Lower leg skin (tissue), 3 donors: ENCODE measurements around the gene HMGCR.

ENCODE experiments used
- POLR2A ChIP-seq, 2 donors: fragments of 450-650 bp; IDR thresholded peaks; one replicate each; pipeline ENCODE4 v1.6.1; 2016 to 2017; ENCODE audit warnings: antibody characterized with exemption in 2 of 2, mild to moderate bottlenecking in 1 of 2, moderate library complexity in 1 of 2
- TF ChIP-seq, protein P1 (sequence below), 3 donors: fragments of 450-650 bp; IDR thresholded peaks; one replicate each; pipeline ENCODE4 v1.5.1; 2016; ENCODE audit warnings: antibody characterized with exemption in 3 of 3, mild to moderate bottlenecking in 3 of 3, moderate library complexity in 2 of 3

DNA sequence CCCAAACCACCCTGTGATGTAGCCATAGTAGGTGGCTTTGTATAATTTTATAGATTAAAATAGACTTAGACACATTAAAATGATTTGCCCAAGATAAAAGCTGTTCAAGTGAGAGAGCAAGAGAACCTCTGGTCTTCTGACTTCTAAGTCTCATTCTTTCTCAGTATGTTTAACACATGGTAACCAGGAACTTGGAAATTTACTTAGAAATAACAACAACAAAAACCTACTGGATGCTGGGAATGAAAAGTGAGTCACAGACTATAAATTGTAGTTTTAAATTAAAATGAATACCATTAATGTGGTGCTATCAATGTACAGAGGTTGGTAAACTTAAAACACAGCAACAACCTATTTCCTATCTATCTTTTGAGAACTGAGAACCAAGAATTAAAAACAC, 30.4 kb downstream of the HMGCR start:
- TF ChIP-seq, protein P1, sequence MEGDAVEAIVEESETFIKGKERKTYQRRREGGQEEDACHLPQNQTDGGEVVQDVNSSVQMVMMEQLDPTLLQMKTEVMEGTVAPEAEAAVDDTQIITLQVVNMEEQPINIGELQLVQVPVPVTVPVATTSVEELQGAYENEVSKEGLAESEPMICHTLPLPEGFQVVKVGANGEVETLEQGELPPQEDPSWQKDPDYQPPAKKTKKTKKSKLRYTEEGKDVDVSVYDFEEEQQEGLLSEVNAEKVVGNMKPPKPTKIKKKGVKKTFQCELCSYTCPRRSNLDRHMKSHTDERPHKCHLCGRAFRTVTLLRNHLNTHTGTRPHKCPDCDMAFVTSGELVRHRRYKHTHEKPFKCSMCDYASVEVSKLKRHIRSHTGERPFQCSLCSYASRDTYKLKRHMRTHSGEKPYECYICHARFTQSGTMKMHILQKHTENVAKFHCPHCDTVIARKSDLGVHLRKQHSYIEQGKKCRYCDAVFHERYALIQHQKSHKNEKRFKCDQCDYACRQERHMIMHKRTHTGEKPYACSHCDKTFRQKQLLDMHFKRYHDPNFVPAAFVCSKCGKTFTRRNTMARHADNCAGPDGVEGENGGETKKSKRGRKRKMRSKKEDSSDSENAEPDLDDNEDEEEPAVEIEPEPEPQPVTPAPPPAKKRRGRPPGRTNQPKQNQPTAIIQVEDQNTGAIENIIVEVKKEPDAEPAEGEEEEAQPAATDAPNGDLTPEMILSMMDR (IDR thresholded peaks at IDR 0.05): no peak
- TF ChIP-seq POLR2A (IDR thresholded peaks at IDR 0.05): no peak
